B cell (primary cell): ENCODE measurements around the gene TPBG. TPM values are rescaled to one million over a fixed set of nuclear protein-coding genes. Genes with fewer than 3 reads are reported as not detected.

Experiments
- ATAC-seq: fragments of 200-7000 bp; cut with Tn5 transposase; one replicate; pipeline ENCODE4 v1.10.0; 2021; ENCODE audit warnings: low read depth, mild to moderate bottlenecking, moderate number of reproducible peaks, moderate library complexity
- CTCF ChIA-PET: fragments of 350-600 bp; sonication (Branson Sonifier 250); formaldehyde crosslinking; loops from one replicate; lab custom pipeline; 2021; ENCODE audit warnings: antibody characterized with exemption, inconsistent platforms; lab: Charles Lee
- POLR2A ChIA-PET: fragments of 350-600 bp; sonication (Branson Sonifier 250); formaldehyde crosslinking; loops from one replicate; lab custom pipeline; 2021; ENCODE audit warnings: antibody characterized with exemption; lab: Charles Lee
- DNase-seq: peaks from one replicate; pipeline ENCODE4 v3.0.0; 2013
- H2AFZ ChIP-seq: 2 replicates; pipeline ENCODE4 v1.6.1; 2012; ENCODE audit warnings: mild to moderate bottlenecking, low read depth, low read length; ENCODE audit not compliant: insufficient read depth, poor library complexity, severe bottlenecking
- H3K27ac ChIP-seq, 2 donors: 1 replicate in 1 of 2; 2 replicates in 1 of 2; pipeline ENCODE4 v1.5.1; 2012 to 2013; ENCODE audit warnings: low read length in 2 of 2, mild to moderate bottlenecking in 2 of 2, moderate library complexity in 1 of 2
- H3K27me3 ChIP-seq, 4 experiments: fragments of 200-600 bp in 1 of 4; sonication (generic) in 1 of 4; replicated peaks in 1 of 4; 1 replicate in 2 of 4; 2 replicates in 2 of 4; pipeline versions ENCODE4 v1.6.1 to v1.7.0; 2013 to 2016; ENCODE audit warnings: low read length in 3 of 4, mild to moderate bottlenecking in 2 of 4, mixed read lengths in 1 of 4, moderate library complexity in 1 of 4; ENCODE audit not compliant: insufficient read depth in 4 of 4, control insufficient read depth in 3 of 4; ENCODE audit errors: control extremely low read depth in 1 of 4
- H3K36me3 ChIP-seq, 2 experiments: replicated peaks in 1 of 2; 1 replicate in 1 of 2; 2 replicates in 1 of 2; pipeline versions ENCODE4 v1.6.1 to v1.7.1; 2013; ENCODE audit warnings: low read length in 1 of 2; ENCODE audit not compliant: insufficient read depth in 2 of 2, control insufficient read depth in 1 of 2; ENCODE audit errors: control extremely low read depth in 1 of 2, extremely low read depth in 1 of 2
- H3K4me1 ChIP-seq, 2 donors: fragments of 200-600 bp in 1 of 2; sonication (generic) in 1 of 2; 1 replicate in 1 of 2; 2 replicates in 1 of 2; pipeline versions ENCODE4 v1.5.1 to v1.6.1; 2013 to 2017; ENCODE audit warnings: low read length in 2 of 2; ENCODE audit not compliant: control insufficient read depth in 2 of 2, insufficient read depth in 2 of 2
- H3K4me2 ChIP-seq: replicated peaks from 2 replicates; pipeline ENCODE3; 2012; ENCODE audit warnings: mild to moderate bottlenecking, low read depth, low read length; ENCODE audit not compliant: poor library complexity, severe bottlenecking
- H3K4me3 ChIP-seq, 5 experiments: fragments of 200-600 bp in 1 of 5; sonication (generic) in 1 of 5; 1 replicate in 3 of 5; 2 replicates in 2 of 5; pipeline versions ENCODE4 v1.5.1 to v1.7.0; 2011 to 2016; ENCODE audit warnings: low read length in 4 of 5, mild to moderate bottlenecking in 4 of 5, low read depth in 2 of 5, control low read depth in 1 of 5, moderate library complexity in 1 of 5; ENCODE audit not compliant: insufficient read depth in 1 of 5; ENCODE audit errors: control extremely low read depth in 1 of 5, extremely low read depth in 1 of 5
- H3K79me2 ChIP-seq: fragments of 200-600 bp; sonication (generic); one replicate; pipeline ENCODE4 v1.6.0; 2016; ENCODE audit warnings: low read length; ENCODE audit not compliant: control insufficient read depth, insufficient read depth
- H3K9ac ChIP-seq: fragments of 200-600 bp; sonication (generic); 2 replicates; pipeline ENCODE4 v1.6.1; 2017; ENCODE audit warnings: mild to moderate bottlenecking, low read length, moderate library complexity
- H3K9me3 ChIP-seq, 3 donors: one replicate each; pipeline versions ENCODE4 v1.6.1 to v1.7.1; 2013; ENCODE audit warnings: low read length in 2 of 3; ENCODE audit not compliant: control insufficient read depth in 2 of 3, insufficient read depth in 1 of 3; ENCODE audit errors: control extremely low read depth in 1 of 3
- H4K20me1 ChIP-seq: 2 replicates; pipeline ENCODE4 v1.6.0; 2012; ENCODE audit warnings: mild to moderate bottlenecking, low read length; ENCODE audit not compliant: insufficient read depth, control insufficient read depth, poor library complexity, severe bottlenecking
- H3K27ac Mint-ChIP-seq: one replicate; pipeline ENCODE4 v1.8.0; 2021; ENCODE audit warnings: mixed read lengths
- H3K27me3 Mint-ChIP-seq: one replicate; pipeline ENCODE4 v1.8.0; 2021; ENCODE audit warnings: mixed read lengths
- H3K4me1 Mint-ChIP-seq: one replicate; pipeline ENCODE4 v1.8.0; 2021; ENCODE audit warnings: mixed read lengths
- H3K4me3 Mint-ChIP-seq: one replicate; pipeline ENCODE4 v1.8.0; 2021; ENCODE audit warnings: mixed read lengths
- H3K9me3 Mint-ChIP-seq: one replicate; pipeline ENCODE4 v1.8.0; 2022; ENCODE audit warnings: mixed read lengths; ENCODE audit not compliant: insufficient read depth
- EZH2 ChIP-seq: IDR thresholded peaks from 2 replicates; pipeline ENCODE4 v1.6.1; 2012; ENCODE audit warnings: borderline replicate concordance, low read depth, mild to moderate bottlenecking, moderate library complexity, low read length; ENCODE audit not compliant: insufficient read depth, poor library complexity, severe bottlenecking
- WGBS: methylation state at CpG from one replicate; pipeline ENCODE4 v1.1.5; 2013; ENCODE audit warnings: missing lambda C conversion rate; ENCODE audit not compliant: insufficient coverage; 5-methylcytosine and 5-hydroxymethylcytosine counted together
- intact Hi-C: fragments of 100-400 bp; cut with micrococcal nuclease; formaldehyde crosslinking; loops from one replicate; pipeline ENCODE4 v1.10.0; 2022
- polyA plus RNA-seq: library from polyadenylated mRNA; depleted of rRNA; stranded (reverse); fragments of >200 nt; gene quantifications from 2 replicates; pipeline ENCODE4 v1.2.3, GENCODE V29; 2012
- total RNA-seq, 2 donors: library from RNA; stranded (reverse); fragments of 120-200 nt in 1 of 2; gene quantifications; 1 replicate in 1 of 2; 2 replicates in 1 of 2; pipeline versions ENCODE4 v1.2.3 to v1.2.4, GENCODE V29; 2013 to 2022
- TF ChIP-seq, protein P1 (sequence below): fragments of 200-600 bp; IDR thresholded peaks from one replicate; pipeline ENCODE4 v1.8.0; 2022; ENCODE audit warnings: antibody characterized with exemption, mild to moderate bottlenecking

The TPBG gene
- total and polyA plus RNA-seq, 2 donors (not counting 1 experiment from before 2014, with no cell fraction given): 0.03 TPM; not detected in 1

DNA sequence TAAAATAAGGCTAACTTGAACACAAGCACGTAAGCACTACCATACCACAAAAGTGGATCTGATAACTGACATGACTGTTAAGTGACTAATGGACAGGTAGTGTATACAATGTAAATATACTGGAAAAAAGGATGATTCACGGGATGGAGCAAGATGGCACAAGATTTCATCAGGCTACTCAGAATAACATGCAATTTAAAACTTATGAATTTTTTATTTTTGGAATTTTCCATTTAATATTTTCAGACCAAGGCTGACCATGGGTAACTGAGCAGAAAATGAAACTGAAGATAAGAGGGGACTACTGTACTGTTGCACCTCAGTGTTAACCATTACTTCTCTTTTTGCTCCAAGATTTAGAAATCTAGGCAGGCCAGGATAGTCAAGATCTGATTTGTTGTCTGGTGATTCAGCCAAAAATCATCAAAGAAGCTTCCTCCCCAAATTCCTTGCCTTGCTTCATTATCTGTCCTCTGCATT, 45.4 kb downstream of the TPBG start:
- intact Hi-C loops: no loop called here
- TF ChIP-seq, protein P1, sequence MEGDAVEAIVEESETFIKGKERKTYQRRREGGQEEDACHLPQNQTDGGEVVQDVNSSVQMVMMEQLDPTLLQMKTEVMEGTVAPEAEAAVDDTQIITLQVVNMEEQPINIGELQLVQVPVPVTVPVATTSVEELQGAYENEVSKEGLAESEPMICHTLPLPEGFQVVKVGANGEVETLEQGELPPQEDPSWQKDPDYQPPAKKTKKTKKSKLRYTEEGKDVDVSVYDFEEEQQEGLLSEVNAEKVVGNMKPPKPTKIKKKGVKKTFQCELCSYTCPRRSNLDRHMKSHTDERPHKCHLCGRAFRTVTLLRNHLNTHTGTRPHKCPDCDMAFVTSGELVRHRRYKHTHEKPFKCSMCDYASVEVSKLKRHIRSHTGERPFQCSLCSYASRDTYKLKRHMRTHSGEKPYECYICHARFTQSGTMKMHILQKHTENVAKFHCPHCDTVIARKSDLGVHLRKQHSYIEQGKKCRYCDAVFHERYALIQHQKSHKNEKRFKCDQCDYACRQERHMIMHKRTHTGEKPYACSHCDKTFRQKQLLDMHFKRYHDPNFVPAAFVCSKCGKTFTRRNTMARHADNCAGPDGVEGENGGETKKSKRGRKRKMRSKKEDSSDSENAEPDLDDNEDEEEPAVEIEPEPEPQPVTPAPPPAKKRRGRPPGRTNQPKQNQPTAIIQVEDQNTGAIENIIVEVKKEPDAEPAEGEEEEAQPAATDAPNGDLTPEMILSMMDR: no peak
- no peak for TF ChIP-seq EZH2
- no CpG with 5 or more reads among the region's 2 CpGs for WGBS
- Histone ChIP-seq H3K4me3 (no peak overlapping the region), H3K9ac (no peak overlapping the region), H3K4me2 (no peak overlapping the region), H3K27me3 (no peaks in the 10 kb centered on the region), H3K36me3 (no peaks in the 10 kb centered on the region), H3K79me2 (no peaks in the 10 kb centered on the region), H3K27ac (no peak overlapping the region), H4K20me1 (no peaks in the 10 kb centered on the region), H3K4me1 (no peaks in the 10 kb centered on the region), H3K9me3 (no peaks in the 10 kb centered on the region), H2AFZ (no peak overlapping the region)
- POLR2A ChIA-PET: no interaction called here
- DNase-seq (no peak), ATAC-seq (no peak)
- CTCF ChIA-PET: no interaction called here
- Mint-ChIP-seq H3K4me1 (no peaks in the 10 kb centered on the region), H3K4me3 (no peak overlapping the region), H3K9me3 (no peaks in the 10 kb centered on the region), H3K27ac (no peak overlapping the region), H3K27me3 (no peaks in the 10 kb centered on the region)

DNA sequence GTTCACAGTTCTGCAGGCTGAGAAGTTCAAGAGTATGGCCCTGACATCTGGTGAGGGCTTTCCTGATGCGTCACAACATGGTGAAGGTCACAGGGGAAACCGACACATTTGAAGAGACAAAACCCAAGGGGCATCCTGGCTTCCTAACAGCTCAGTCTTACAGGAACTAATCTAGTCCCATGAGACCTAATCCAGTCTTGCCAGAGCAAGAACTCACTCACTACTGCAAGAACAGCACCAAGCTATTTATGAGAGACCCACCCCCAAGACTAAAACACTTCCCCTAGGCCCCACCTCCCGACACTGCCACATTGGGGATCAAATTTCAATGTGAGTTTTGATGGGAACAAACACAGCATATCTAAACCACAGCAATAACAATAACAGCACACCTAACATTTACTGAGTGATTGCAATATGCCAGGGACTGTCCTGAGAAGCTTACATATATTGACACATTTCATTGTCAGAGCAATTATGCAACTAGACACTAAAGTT, 46.6 kb downstream of the TPBG start:
- intact Hi-C loops: no loop called here
- Mint-ChIP-seq H3K27me3 (no peaks in the 10 kb centered on the region), H3K4me1 (no peaks in the 10 kb centered on the region), H3K4me3 (no peak overlapping the region), H3K27ac (no peak overlapping the region), H3K9me3 (no peaks in the 10 kb centered on the region)
- Histone ChIP-seq H3K27me3 (no peaks in the 10 kb centered on the region), H3K36me3 (no peaks in the 10 kb centered on the region), H3K4me1 (no peaks in the 10 kb centered on the region), H3K9me3 (no peaks in the 10 kb centered on the region), H3K79me2 (no peaks in the 10 kb centered on the region), H2AFZ (no peak overlapping the region), H3K4me2 (no peak overlapping the region), H3K4me3 (no peak overlapping the region), H3K27ac (no peak overlapping the region), H4K20me1 (no peaks in the 10 kb centered on the region), H3K9ac (no peak overlapping the region)
- no peak for DNase-seq
- TF ChIP-seq EZH2: no peak
- TF ChIP-seq, protein P1: no peak
- POLR2A ChIA-PET: no interaction called here
- ATAC-seq: no peak
- CTCF ChIA-PET: no interaction called here
- WGBS: 0% methylated on average over 3 of the region's 3 CpGs
